Astrocyte (in vitro differentiated cells and primary cell): ENCODE results near the gene SCUBE1. TPM values are rescaled to one million over a fixed set of nuclear protein-coding genes. Genes with fewer than 3 reads are reported as not detected.

Source experiments
- DNase-seq: peaks from one replicate; pipeline ENCODE4 v3.0.0-alpha.2; 2010; ENCODE audit warnings: low read depth
- FAIRE-seq: peaks from 2 replicates; lab custom pipeline; 2011; peaks lifted over from hg19 to GRCh38; lab: Jason Lieb, UNC
- H2AFZ ChIP-seq: 2 replicates; pipeline ENCODE4 v1.6.0; 2012; ENCODE audit warnings: low read depth, low read length, inconsistent platforms
- H3K27ac ChIP-seq: 2 replicates; pipeline ENCODE4 v1.5.1; 2011; ENCODE audit warnings: low read depth, low read length, inconsistent platforms
- H3K27me3 ChIP-seq: 2 replicates; pipeline ENCODE4 v1.6.0; 2011; ENCODE audit warnings: low read length, inconsistent platforms; ENCODE audit not compliant: insufficient read depth
- H3K36me3 ChIP-seq: 2 replicates; pipeline ENCODE4 v1.5.1; 2011; ENCODE audit warnings: low read length, inconsistent platforms; ENCODE audit not compliant: insufficient read depth
- H3K4me1 ChIP-seq: 2 replicates; pipeline ENCODE4 v1.5.1; 2011; ENCODE audit warnings: low read length, inconsistent platforms; ENCODE audit not compliant: insufficient read depth
- H3K4me2 ChIP-seq: 2 replicates; pipeline ENCODE4 v1.6.0; 2012; ENCODE audit warnings: low read length, inconsistent platforms
- H3K4me3 ChIP-seq: 2 replicates; pipeline ENCODE4 v1.5.1; 2011; ENCODE audit warnings: low read depth, mild to moderate bottlenecking, low read length, inconsistent platforms; ENCODE audit not compliant: insufficient read depth
- H3K79me2 ChIP-seq: 2 replicates; pipeline ENCODE4 v1.6.0; 2012; ENCODE audit warnings: mild to moderate bottlenecking, low read length, inconsistent platforms; ENCODE audit not compliant: insufficient read depth
- H3K9ac ChIP-seq: 2 replicates; pipeline ENCODE4 v1.6.0; 2012; ENCODE audit warnings: mild to moderate bottlenecking, low read length, inconsistent platforms
- H3K9me3 ChIP-seq: 2 replicates; pipeline ENCODE4 v1.5.1; 2012; ENCODE audit warnings: low read depth, mild to moderate bottlenecking, low read length, inconsistent platforms; ENCODE audit not compliant: insufficient read depth
- H4K20me1 ChIP-seq: 2 replicates; pipeline ENCODE4 v1.6.0; 2012; ENCODE audit warnings: low read length, inconsistent platforms; ENCODE audit not compliant: insufficient read depth
- H3K27ac Mint-ChIP-seq: one replicate; pipeline ENCODE4 v1.8.0; 2021; ENCODE audit warnings: mild to moderate bottlenecking, mixed read lengths; ENCODE audit not compliant: unreplicated experiment
- H3K27me3 Mint-ChIP-seq: one replicate; pipeline ENCODE4 v1.8.0; 2021; ENCODE audit warnings: low read depth, mixed read lengths; ENCODE audit not compliant: unreplicated experiment
- H3K36me3 Mint-ChIP-seq: one replicate; pipeline ENCODE4 v1.8.0; 2021; ENCODE audit warnings: low read depth, mixed read lengths; ENCODE audit not compliant: unreplicated experiment
- H3K4me1 Mint-ChIP-seq: one replicate; pipeline ENCODE4 v1.8.0; 2021; ENCODE audit warnings: low read depth, mixed read lengths; ENCODE audit not compliant: unreplicated experiment
- H3K4me3 Mint-ChIP-seq: one replicate; pipeline ENCODE4 v1.8.0; 2021; ENCODE audit warnings: mild to moderate bottlenecking, moderate library complexity, mixed read lengths; ENCODE audit not compliant: unreplicated experiment
- H3K9me3 Mint-ChIP-seq: one replicate; pipeline ENCODE4 v1.8.0; 2021; ENCODE audit warnings: mild to moderate bottlenecking, mixed read lengths; ENCODE audit not compliant: unreplicated experiment
- EZH2 ChIP-seq: IDR thresholded peaks from 2 replicates; pipeline ENCODE4 v1.6.1; 2012; ENCODE audit warnings: mild to moderate bottlenecking, low read length, inconsistent platforms; ENCODE audit not compliant: insufficient read depth
- total RNA-seq: library from RNA; stranded (reverse); gene quantifications from 2 replicates; pipeline ENCODE4 v1.2.1, GENCODE V29; 2021
- TF ChIP-seq, protein P1 (sequence below): IDR thresholded peaks from 2 replicates; pipeline ENCODE4 v1.5.1; 2011; ENCODE audit warnings: low read depth, mild to moderate bottlenecking, inconsistent platforms, low read length, moderate library complexity; ENCODE audit not compliant: insufficient read depth

The SCUBE1 gene
- total RNA-seq, 1 donor from 2014 or later, result 0.07 TPM

GRCh38 chr22:43180670-43181069 lies 162.5 kb downstream of the SCUBE1 start:
- Histone ChIP-seq H3K4me3 (no peak overlapping the region), H3K4me1 (peaks cover 18% of the 10 kb centered on the region), H4K20me1 (peaks cover 17% of the 10 kb centered on the region), H3K9me3 (no peaks in the 10 kb centered on the region), H2AFZ (no peak overlapping the region), H3K27me3 (no peaks in the 10 kb centered on the region), H3K4me2 (no peak overlapping the region), H3K27ac (no peak overlapping the region), H3K9ac (no peak overlapping the region), H3K36me3 (no peaks in the 10 kb centered on the region), H3K79me2 (peaks cover 39% of the 10 kb centered on the region)
- DNase-seq (no peak), FAIRE-seq (no peak)
- no peak for TF ChIP-seq EZH2
- TF ChIP-seq, protein P1, sequence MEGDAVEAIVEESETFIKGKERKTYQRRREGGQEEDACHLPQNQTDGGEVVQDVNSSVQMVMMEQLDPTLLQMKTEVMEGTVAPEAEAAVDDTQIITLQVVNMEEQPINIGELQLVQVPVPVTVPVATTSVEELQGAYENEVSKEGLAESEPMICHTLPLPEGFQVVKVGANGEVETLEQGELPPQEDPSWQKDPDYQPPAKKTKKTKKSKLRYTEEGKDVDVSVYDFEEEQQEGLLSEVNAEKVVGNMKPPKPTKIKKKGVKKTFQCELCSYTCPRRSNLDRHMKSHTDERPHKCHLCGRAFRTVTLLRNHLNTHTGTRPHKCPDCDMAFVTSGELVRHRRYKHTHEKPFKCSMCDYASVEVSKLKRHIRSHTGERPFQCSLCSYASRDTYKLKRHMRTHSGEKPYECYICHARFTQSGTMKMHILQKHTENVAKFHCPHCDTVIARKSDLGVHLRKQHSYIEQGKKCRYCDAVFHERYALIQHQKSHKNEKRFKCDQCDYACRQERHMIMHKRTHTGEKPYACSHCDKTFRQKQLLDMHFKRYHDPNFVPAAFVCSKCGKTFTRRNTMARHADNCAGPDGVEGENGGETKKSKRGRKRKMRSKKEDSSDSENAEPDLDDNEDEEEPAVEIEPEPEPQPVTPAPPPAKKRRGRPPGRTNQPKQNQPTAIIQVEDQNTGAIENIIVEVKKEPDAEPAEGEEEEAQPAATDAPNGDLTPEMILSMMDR, result no peak
- peaks cover 17% of the 10 kb centered on the region for H3K36me3 Mint-ChIP-seq
- no peak overlapping the region for H3K27ac Mint-ChIP-seq
- no peaks in the 10 kb centered on the region for H3K9me3 Mint-ChIP-seq
- no peak overlapping the region for H3K4me3 Mint-ChIP-seq
- peaks cover 5% of the 10 kb centered on the region for H3K4me1 Mint-ChIP-seq
- H3K27me3 Mint-ChIP-seq, result no peaks in the 10 kb centered on the region

DNA sequence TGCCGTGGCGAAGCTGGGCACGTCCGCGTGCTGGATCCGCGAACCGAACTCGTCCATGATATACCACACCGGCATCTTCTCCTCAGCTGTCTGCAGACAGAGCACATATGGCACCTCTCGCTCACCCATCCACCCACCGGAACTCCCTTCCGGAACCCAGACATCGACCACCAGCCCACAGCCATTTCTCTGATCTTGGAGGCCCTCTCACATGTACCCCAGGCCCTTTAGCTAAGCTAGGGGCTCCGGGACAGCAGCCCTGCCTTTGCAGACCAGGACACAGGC lies 163.3 kb downstream of the SCUBE1 start:
- peaks cover 17% of the 10 kb centered on the region for H3K36me3 Mint-ChIP-seq
- no peaks in the 10 kb centered on the region for H3K9me3 Mint-ChIP-seq
- peaks cover 12% of the 10 kb centered on the region for H4K20me1 ChIP-seq

More for the DNA sequence above, 163.3 kb downstream of the SCUBE1 start:
- Mint-ChIP-seq H3K27ac (no peak overlapping the region), H3K4me1 (peaks cover 5% of the 10 kb centered on the region), H3K4me3 (no peak overlapping the region), H3K27me3 (no peaks in the 10 kb centered on the region)
- Histone ChIP-seq H3K4me1 (peaks cover 13% of the 10 kb centered on the region), H3K4me2 (no peak overlapping the region), H3K4me3 (no peak overlapping the region), H3K79me2 (peaks cover 34% of the 10 kb centered on the region), H3K9me3 (no peaks in the 10 kb centered on the region), H2AFZ (no peak overlapping the region), H3K27me3 (no peaks in the 10 kb centered on the region), H3K27ac (no peak overlapping the region), H3K36me3 (no peaks in the 10 kb centered on the region), H3K9ac (no peak overlapping the region)
- DNase-seq (no peak), FAIRE-seq (no peak)
- TF ChIP-seq, protein P1, result no peak
- TF ChIP-seq EZH2, result no peak
